ENCODE data around the gene PLEKHM3. TPM values are rescaled to one million over a fixed set of nuclear protein-coding genes. Genes with fewer than 3 reads are reported as not detected.

Gene PLEKHM3
- total and polyA plus RNA-seq, 2 of the 13 experiments (the other 11 are each of a cell fraction or from before 2014, with no cell fraction given) = 4.5 to 4.7 TPM

GRCh38 chr2:207897541-207898353 lies 127.6 kb downstream of the PLEKHM3 start (continued):
- TF ChIP-seq, protein P1, sequence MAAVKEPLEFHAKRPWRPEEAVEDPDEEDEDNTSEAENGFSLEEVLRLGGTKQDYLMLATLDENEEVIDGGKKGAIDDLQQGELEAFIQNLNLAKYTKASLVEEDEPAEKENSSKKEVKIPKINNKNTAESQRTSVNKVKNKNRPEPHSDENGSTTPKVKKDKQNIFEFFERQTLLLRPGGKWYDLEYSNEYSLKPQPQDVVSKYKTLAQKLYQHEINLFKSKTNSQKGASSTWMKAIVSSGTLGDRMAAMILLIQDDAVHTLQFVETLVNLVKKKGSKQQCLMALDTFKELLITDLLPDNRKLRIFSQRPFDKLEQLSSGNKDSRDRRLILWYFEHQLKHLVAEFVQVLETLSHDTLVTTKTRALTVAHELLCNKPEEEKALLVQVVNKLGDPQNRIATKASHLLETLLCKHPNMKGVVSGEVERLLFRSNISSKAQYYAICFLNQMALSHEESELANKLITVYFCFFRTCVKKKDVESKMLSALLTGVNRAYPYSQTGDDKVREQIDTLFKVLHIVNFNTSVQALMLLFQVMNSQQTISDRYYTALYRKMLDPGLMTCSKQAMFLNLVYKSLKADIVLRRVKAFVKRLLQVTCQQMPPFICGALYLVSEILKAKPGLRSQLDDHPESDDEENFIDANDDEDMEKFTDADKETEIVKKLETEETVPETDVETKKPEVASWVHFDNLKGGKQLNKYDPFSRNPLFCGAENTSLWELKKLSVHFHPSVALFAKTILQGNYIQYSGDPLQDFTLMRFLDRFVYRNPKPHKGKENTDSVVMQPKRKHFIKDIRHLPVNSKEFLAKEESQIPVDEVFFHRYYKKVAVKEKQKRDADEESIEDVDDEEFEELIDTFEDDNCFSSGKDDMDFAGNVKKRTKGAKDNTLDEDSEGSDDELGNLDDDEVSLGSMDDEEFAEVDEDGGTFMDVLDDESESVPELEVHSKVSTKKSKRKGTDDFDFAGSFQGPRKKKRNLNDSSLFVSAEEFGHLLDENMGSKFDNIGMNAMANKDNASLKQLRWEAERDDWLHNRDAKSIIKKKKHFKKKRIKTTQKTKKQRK (IDR thresholded peaks at IDR 0.05; ENCODE audit: low read length) = no peak
- TF ChIP-seq RELA (CRISPR knock-in tag; IDR thresholded peaks at IDR 0.05) (no peak), KMT2B (CRISPR knock-in tag; IDR thresholded peaks at IDR 0.05) (no peak), ZNF414 (CRISPR knock-in tag; IDR thresholded peaks at IDR 0.05) (no peak), IRF1 (CRISPR knock-in tag; IDR thresholded peaks at IDR 0.05; ENCODE audit: low read depth) (no peak), AFF4 (CRISPR knock-in tag; IDR thresholded peaks at IDR 0.05) (no peak), POLR2AphosphoS2 (IDR thresholded peaks at IDR 0.05; ENCODE audit: low read depth, low read length) (no peak), FIP1L1 (IDR thresholded peaks at IDR 0.05; ENCODE audit: borderline replicate concordance, insufficient read depth, low read depth, low read length) (no peak), ZNF720 (CRISPR knock-in tag; IDR thresholded peaks at IDR 0.05) (no peak), GFI1 (CRISPR knock-in tag; IDR thresholded peaks at IDR 0.05; ENCODE audit: borderline replicate concordance) (peak; percentile 82), DPF2 (CRISPR knock-in tag; IDR thresholded peaks at IDR 0.05; ENCODE audit: borderline replicate concordance, low read depth) (peak; percentile 80), ZNF263 (CRISPR knock-in tag; IDR thresholded peaks at IDR 0.05) (peak; percentile 53; the same call in 1 of the 2 replicates), HOXD1 (CRISPR knock-in tag; IDR thresholded peaks at IDR 0.05) (no peak), ELK4 (CRISPR knock-in tag; IDR thresholded peaks at IDR 0.05; ENCODE audit: borderline replicate concordance) (no peak), RORA (CRISPR knock-in tag; IDR thresholded peaks at IDR 0.05) (peak; percentile 63; the same call in 1 of the 2 replicates)
- TF ChIP-seq, protein P2, sequence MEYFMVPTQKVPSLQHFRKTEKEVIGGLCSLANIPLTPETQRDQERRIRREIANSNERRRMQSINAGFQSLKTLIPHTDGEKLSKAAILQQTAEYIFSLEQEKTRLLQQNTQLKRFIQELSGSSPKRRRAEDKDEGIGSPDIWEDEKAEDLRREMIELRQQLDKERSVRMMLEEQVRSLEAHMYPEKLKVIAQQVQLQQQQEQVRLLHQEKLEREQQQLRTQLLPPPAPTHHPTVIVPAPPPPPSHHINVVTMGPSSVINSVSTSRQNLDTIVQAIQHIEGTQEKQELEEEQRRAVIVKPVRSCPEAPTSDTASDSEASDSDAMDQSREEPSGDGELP (IDR thresholded peaks at IDR 0.05; ENCODE audit: borderline replicate concordance, low read depth) = peak; percentile 71; the same call in 1 of the 2 replicates

Measured in HepG2 (cell line).